Astrocyte of the cerebellum (primary cell): Measurements from ENCODE around the gene ACER3.
"Not testable (repeated sequence)": the region's sequence is repeated elsewhere in the genome, so short reads cannot be mapped to it uniquely, and the experiment has no call there.

Experiments
- DNase-seq: peaks from one replicate; pipeline ENCODE4 v3.0.0-alpha.2; 2011; ENCODE audit warnings: low read depth
- H3K4me3 ChIP-seq: 2 replicates; pipeline ENCODE4 v1.5.1; 2011; ENCODE audit warnings: mild to moderate bottlenecking, low read depth, low read length, moderate library complexity
- CTCF ChIP-seq: IDR thresholded peaks from 2 replicates; pipeline ENCODE4 v1.5.1; 2012; ENCODE audit warnings: low read length, low read depth, moderate library complexity, mild to moderate bottlenecking; ENCODE audit errors: missing control alignments
- in situ Hi-C: cut with HindIII; loops from 2 replicates; pipeline ENCODE4 v1.10.0; 2017; ENCODE audit warnings: low sequenced_read_pairs

Gene ACER3

GRCh38 chr11:77044886-77045285 lies 184.2 kb downstream of the ACER3 start:
- H3K4me3 ChIP-seq = no peak overlapping the region
- no peak for DNase-seq
- in situ Hi-C loops = no loop called here
- no peak for TF ChIP-seq CTCF

- in situ Hi-C loops = no loop called here
- peak; percentile 84 for TF ChIP-seq CTCF
- no peak for DNase-seq
- H3K4me3 ChIP-seq = no peak overlapping the region
Observed at GRCh38 chr11:77046060-77046501, 185.4 kb downstream of the ACER3 start.

GRCh38 chr11:77047007-77047927 lies 186.5 kb downstream of the ACER3 start:
- DNase-seq = peak; percentile 92
- H3K4me3 ChIP-seq = peak overlapping the region; percentile 40
- TF ChIP-seq CTCF = peak; percentile 66
- in situ Hi-C loops = no loop called here

- in situ Hi-C loops, DNase-seq, H3K4me3 ChIP-seq: not testable (repeated sequence)
Observed at GRCh38 chr11:77047928-77048446, 187.3 kb downstream of the ACER3 start.

- TF ChIP-seq CTCF = no peak
- no peak for DNase-seq
- no peak overlapping the region for H3K4me3 ChIP-seq
- in situ Hi-C loops = no loop called here
Observed at GRCh38 chr11:77049026-77049425, 188.3 kb downstream of the ACER3 start.

GRCh38 chr11:77051511-77051910 lies 190.8 kb downstream of the ACER3 start:
- no peak for DNase-seq
- in situ Hi-C loops = no loop called here
- no peak for TF ChIP-seq CTCF
- no peak overlapping the region for H3K4me3 ChIP-seq

GRCh38 chr11:77052518-77052917 lies 191.8 kb downstream of the ACER3 start:
- DNase-seq = no peak
- H3K4me3 ChIP-seq = no peak overlapping the region
- in situ Hi-C loops = no loop called here
- TF ChIP-seq CTCF = no peak
